NCI-H187 treated with DMSO at 0.1 percent for 48 hours (cell line): ENCODE measurements around the gene SSBP1.
"Not testable (repeated sequence)": the region's sequence is repeated elsewhere in the genome, so short reads cannot be mapped to it uniquely, and the experiment has no call there.

Experiments used
- DNase-seq: peaks from one replicate; lab custom pipeline; 2025; lab: John Stamatoyannopoulos, UW

SSBP1 gene, protein sequence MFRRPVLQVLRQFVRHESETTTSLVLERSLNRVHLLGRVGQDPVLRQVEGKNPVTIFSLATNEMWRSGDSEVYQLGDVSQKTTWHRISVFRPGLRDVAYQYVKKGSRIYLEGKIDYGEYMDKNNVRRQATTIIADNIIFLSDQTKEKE

DNA sequence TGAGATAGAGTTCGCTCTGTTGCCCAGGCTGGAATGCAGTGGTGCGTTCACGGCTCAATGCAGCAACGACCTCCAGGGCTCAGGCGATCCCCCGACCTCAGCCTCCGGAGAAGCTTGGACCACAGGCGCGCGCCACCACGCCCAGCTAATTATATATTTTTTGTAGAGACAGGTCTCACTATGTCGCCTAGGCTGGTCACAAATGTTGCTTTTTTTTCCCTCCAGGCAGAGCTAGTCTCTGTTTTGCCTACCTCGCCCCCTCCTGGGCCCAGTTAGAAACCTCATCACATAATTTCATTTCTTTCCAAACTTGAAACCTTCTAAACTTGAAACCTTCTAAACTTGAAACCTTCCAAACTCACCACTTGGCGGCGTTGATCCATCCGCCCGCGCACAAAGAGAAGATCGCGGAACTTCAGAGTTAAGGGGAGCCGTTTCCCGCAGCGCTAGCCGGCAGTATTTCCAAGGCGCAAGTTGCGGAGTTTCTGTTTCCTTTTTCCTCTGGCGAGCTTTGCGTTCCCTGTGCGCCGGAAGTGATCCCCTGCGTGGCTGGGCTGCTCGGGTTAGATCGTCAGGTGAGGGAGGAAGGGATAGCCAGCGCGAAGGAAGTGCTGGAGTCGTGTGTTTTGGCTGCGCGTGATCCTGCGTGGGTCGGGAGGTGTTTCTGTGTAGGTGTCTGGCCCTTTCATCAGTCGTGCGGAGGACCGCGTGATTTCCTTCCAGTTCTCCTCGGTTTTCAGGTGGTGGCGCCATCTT lies at the start of gene SSBP1:
Gene SSBP1, plus strand, starts transcription at position 523 of the 756 bp plus-strand sequence. CDS start 809 bp downstream, outside the sequence.
- peak; percentile 88 for DNase-seq

GRCh38 chr7:141689072-141689825 lies 48.9 kb upstream of the SSBP1 start:
- not testable (repeated sequence) for DNase-seq

- no peak for DNase-seq
Observed at GRCh38 chr7:141691540-141691939, 46.6 kb upstream of the SSBP1 start.

DNA sequence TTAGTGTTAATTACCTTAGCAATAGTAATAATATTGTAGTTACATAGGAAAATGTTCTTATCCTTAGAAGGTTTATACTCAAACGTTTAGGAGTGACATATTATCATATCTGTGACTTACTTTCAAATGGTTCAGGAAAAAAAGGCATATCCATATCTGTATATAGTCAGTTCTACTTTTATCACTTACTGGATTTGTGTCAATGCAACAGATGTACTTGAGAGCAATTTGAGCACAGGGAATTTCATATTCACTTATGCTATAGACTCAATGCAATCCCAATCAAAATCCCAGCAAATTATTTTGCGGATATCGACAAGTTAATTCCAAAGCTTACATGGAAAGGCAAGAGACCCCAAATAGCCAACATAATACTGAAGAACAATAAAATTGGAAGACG lies 46.2 kb upstream of the SSBP1 start:
- DNase-seq: no peak

DNA sequence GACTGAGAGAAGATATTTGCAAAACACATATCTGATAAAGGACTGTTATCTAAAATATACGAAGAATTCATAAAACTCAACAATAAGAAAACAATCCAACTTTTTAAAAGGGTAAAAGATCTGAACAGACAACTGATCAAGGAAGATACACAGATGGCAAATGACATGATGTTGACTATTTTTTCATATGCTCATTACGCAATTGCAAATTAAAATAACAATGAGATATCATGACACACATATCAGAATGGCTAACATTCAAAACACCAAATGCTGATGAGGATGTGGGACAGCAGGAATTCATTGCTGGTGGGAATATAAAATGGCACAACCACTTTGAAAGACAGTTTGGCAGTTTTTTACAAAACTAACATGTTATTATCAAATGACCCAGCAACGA lies 45.1 kb upstream of the SSBP1 start:
- DNase-seq: no peak

DNA sequence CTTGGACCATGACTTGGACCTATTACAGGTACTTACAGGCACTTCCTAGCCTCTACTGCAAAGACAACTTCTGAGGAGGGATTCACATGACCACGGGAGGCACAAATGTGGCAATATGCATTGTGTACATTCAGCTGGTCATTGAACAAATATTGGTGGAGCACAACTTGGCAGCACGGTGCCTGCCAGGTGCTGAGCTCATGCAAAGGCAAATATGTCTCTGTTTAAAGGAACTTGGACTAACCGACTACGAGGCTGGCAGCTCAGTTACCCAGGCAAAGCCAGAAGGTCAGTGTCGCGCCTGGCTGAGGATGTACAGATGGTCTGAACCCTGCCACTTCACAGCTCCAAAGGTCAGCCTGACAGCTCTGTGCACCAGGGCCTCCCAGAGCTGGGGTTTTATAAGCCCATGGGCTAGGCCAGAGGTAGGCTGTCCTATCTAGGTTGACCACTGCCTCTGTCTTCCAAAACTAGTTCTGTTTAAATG lies 42.3 kb upstream of the SSBP1 start:
- no peak for DNase-seq

DNA sequence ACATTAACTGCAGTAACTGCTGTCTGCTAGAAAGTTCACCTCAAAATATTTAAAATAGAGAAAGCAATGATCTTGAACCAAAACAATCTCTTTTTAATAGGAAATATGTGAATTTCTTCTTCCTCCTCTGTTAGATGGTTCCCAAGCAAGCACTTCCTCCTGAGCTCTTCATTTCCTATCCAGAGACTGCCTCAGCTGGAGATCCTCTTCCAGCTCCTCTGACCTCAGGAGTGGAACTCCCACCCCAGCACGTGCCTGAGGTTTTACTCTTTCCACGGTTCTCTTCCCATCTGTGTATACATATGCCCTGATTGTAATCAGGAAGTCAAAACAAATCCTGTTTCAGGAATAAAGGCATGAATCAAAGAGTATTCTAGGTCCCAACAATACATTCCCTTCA lies 41.8 kb upstream of the SSBP1 start:
- DNase-seq: no peak

- DNase-seq: no peak
Observed at GRCh38 chr7:141697211-141697871, 40.8 kb upstream of the SSBP1 start.

DNA sequence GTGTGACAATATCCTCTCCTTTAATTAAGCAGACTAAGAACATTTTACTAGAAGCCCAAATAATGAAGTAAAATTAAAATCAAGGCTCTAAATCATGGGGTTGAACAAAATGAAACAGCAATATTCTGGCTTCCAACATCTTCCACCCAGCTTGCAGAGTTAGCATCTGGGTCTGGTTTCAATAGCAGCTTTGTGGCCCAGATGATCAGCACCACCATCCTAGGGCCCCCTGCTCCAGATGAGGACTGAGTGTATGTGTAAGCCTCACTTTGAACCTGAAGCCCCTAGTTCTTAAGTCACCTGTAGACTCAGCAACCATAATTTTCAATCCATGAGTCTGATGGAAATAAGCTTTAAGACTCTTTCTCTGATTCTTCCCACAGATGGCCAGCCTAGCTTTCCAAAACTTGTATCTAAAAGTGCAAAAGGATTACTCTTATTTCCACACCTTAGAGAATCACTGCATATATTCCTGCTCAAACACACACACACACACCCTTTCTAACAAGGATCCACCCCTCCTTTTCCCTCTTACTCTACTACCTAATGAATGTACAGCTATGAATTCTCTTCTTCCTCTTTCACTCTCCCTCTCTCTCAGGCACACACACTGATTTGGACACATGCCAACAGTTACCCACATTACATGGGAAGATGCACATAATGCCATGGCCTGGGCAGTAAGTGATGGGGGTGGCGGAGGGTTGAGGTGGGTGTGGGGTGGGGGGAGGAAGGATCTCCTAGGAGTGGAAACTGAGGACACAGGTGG lies 39.7 kb upstream of the SSBP1 start:
- no peak for DNase-seq

DNA sequence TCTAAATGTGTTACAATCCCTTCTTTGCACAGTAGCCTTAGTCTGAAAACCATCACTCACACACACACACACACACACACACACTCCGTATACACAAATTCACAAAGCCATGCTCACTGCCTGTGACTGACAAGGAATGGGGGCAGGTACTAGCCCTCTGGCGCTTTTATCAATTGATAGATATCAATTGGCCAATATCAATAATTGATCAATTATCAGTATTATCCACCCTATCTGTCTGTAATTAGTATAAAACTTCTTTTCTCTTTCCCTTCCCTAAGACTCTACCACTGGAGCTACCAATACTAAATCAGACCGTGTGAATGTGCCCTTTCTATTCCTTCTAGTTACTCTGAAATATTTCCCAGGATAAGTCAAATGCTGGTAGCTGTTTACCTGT lies 38.3 kb upstream of the SSBP1 start:
- no peak for DNase-seq

DNA sequence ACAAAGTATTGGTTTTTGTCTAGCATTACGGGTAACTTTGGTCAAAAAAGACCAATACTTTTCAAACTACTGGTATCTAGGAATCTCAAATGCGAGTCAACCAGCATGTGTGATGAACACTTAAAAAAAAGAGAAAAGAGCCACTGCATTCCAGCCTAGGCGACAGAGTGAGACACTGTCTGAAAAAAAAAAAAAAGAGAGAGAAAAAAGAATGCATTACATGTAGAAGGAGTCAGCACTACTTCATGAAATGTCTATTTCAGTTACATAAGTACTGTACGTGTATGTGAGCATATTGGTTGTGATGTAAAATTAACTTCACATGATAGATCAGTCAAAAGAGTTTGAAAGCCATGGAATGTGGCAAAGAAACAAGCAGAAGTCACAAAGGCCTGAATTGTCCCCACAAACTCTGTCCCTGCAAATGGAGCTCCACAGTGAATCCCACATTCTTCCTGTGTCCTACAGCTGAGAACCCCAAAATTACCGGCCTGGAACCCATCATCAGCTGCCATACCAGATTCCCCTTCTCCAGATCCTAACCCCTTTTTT lies 37.8 kb upstream of the SSBP1 start:
- DNase-seq: no peak

GRCh38 chr7:141700848-141701371 lies 37.2 kb upstream of the SSBP1 start:
- no peak for DNase-seq

DNA sequence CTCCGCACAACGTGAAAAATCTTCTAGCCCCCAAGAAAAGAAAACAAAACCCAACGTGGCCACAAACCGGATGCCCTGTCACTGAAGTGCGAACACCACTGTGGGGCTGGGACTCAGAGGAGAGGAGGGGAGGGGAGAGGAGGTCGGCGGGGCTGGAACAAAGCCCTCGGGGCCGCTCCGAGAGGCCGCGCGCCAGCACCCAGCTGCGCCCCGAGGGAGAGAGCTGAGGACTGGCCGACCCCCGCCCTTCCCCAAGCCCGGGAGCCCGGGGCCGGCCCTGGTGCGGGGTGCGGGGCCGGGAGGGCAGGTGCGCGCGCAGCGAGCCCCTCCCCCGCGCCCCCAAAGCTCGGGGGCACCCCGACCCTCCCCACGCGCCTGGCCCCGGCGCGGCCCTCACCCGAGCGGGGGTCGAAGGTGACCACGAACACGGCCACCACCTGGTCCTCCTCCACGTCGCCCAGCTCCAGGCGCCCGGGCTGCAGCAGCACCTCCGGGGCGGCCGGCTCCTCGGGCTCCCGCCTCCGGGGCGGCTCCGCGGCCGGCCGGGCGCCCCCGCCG lies 36.6 kb upstream of the SSBP1 start:
- no peak for DNase-seq

DNA sequence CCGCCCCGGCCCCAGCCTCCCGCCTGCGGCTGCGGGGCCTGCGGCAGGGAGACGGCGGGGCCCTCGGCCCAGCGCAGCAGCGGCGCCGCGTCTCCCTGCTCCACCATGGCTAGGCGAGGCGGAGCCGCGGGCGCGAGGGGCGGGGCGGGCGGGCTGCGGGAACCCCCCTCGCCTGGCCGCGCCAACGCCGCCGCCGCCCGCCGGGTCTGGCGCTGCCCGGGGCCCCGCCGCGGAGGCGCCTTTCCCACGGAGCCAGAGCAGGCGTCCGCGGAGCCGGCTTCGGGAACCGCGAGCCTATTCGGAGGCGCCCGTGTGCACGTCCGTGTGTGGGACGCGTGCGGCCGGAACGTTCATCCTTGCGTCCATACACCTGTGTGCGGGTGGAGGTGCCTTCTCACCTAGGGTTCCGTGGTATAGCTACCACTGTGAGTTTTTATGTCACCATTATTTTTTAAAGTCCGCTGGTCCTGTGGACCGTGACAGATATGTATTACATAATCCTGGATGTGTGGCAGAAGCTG lies 36.1 kb upstream of the SSBP1 start, which contains the start of gene DENND11:
Gene DENND11, minus strand, starts transcription at position 120 of the 521 bp plus-strand sequence. Its CDS starts 13 bp downstream, at position 107.
- DNase-seq: no peak

DNA sequence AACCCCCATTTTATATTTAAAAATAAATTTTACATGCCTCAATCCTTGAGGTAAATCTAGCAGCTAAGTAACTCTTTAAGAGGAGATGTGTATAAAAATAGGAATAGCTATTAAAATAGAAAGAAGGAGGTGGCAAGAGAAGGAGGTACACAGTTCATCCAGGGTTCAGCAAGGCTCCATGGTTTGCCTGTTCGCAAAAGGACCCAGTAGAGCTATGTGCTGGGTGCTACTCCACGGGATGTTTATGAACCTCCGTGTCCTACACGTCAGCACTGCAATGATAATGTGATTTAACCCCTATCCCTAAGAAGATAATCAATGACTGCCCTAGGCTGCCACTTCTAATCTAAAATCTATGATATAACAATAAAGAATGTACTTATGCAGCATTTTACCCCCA lies 35.3 kb upstream of the SSBP1 start:
- no peak for DNase-seq

- DNase-seq: no peak
Observed at GRCh38 chr7:141704112-141704511, 34.0 kb upstream of the SSBP1 start.

DNA sequence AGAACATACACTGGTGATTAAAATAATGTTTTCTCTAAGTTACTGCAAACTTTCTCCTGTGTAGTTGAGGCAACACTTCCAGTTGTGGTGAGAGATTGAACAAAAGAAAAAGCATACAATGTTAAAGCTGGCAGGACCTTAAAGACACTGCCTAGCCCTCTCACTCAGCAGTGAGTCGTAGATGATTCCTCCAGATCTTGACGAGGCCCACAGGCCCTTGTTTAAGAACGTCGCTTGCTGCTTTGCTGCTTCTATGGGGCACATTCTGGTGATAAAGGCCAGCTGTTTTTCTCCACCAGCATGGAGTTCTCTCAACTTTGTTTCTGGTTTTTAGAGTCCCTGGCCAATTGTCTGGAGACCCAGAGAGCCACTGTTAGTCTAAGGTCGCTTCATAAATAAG lies 33.4 kb upstream of the SSBP1 start:
- no peak for DNase-seq

DNA sequence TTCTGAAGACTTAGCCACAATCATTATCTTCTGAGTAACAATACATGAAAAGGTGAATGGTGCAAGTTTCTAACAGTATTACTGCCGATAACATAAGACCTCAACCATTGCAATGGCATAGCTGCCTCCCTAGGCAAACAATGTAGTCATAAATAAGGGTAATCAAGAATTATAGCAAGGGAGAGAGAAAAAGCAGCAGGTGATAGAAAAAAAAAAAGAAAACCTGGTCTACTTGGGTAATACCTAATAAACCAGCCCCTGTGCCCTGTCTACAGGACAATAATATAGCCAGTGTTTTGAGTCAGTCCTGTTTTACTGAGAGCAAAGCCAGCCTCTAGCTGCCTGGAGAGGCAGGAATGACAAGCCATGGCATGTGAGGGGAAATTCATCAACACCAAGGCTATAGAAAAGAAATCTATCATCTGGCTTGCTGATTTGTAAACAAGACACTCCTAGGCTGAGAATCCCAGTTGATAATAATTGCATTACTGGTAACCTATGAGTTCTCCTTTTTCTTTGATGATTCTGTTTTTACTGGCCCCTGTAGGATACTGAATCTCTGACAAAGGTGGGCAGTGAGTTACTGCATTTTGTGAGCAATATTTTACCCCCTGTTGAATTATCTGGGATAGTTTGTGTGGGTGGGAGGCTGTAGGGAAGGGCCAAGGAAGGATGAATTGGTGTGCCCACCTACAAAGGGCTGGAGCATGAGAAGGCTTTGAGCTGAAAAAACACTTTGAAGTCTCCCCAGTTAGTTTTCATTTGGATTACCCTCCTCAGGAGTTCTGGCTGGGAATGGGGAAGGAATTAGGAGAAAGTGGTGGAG lies 31.7 kb upstream of the SSBP1 start:
- DNase-seq: no peak

- DNase-seq: no peak
Observed at GRCh38 chr7:141708351-141708750, 29.8 kb upstream of the SSBP1 start, which contains the start of gene WEE2. WEE2 (plus strand) TSS chr7:141708353; CDS start chr7:141708759, 406 bp downstream.
